ENCODE measurements around the gene KAT2B. TPM values are rescaled to one million over a fixed set of nuclear protein-coding genes. Genes with fewer than 3 reads are reported as not detected.

The KAT2B gene
- total RNA-seq, 1 donor from 2014 or later, result 12.2 TPM

DNA sequence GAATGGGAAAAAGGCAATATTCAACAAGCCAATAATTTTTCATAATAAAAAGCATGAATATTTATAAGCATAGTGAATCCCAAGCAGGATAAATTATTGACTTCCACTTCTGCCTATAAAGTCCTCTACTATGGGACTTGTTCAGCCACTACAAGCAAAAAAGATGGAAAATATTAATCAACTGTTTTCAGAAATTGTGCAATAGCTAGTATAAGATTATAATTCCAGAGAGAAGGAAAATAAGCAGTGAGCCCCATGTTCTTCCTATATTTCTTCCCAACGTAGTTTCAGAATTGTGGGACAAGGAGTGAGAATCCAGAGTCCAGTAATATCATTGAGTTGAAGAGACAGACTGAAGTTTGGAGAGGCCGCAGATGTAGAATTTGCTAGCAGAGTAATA is 121.5 kb downstream of the KAT2B start:
- H3K36me3 Mint-ChIP-seq (ENCODE audit: low read depth), result peaks cover 18% of the 10 kb centered on the region
- no peaks in the 10 kb centered on the region for H3K4me1 Mint-ChIP-seq
- no peak overlapping the region for H3K4me3 Mint-ChIP-seq
- no peak for DNase-seq (ENCODE audit: low read depth, low spot score)
- no peaks in the 10 kb centered on the region for H3K27me3 Mint-ChIP-seq (ENCODE audit: low read depth)
- H3K27ac Mint-ChIP-seq (ENCODE audit: unreplicated experiment), result no peak overlapping the region
- H3K9me3 Mint-ChIP-seq, result no peaks in the 10 kb centered on the region
- TF ChIP-seq, protein P1, sequence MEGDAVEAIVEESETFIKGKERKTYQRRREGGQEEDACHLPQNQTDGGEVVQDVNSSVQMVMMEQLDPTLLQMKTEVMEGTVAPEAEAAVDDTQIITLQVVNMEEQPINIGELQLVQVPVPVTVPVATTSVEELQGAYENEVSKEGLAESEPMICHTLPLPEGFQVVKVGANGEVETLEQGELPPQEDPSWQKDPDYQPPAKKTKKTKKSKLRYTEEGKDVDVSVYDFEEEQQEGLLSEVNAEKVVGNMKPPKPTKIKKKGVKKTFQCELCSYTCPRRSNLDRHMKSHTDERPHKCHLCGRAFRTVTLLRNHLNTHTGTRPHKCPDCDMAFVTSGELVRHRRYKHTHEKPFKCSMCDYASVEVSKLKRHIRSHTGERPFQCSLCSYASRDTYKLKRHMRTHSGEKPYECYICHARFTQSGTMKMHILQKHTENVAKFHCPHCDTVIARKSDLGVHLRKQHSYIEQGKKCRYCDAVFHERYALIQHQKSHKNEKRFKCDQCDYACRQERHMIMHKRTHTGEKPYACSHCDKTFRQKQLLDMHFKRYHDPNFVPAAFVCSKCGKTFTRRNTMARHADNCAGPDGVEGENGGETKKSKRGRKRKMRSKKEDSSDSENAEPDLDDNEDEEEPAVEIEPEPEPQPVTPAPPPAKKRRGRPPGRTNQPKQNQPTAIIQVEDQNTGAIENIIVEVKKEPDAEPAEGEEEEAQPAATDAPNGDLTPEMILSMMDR (conservative IDR thresholded peaks at IDR 0.05), result no peak

DNA sequence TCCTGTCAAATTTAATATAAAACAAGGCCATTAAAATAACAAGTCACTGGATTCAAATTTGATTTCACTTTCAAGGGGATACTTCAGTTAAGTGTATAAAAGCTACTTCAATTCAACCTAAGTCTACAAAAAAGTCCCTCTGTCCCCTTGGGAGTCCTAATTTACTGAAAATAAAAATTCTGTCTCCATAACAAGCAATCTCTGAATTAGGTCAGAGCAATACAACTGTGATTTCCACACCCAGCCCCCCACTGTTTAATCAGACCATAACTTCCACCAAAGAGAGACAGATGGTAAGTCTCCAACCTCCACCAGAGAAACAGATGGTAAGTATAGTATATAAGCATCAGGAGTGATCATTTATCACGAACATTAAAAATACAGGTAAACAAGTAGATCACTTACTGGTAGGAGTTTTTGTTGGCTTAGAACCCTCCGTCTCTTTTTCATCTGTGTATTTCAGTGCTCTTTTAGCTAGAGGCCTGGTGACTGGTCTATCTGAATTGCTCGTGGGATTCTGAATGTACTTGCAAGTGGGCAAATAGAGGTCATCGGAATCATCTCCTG is 133.7 kb downstream of the KAT2B start:
- no peak overlapping the region for H3K27ac Mint-ChIP-seq (ENCODE audit: unreplicated experiment)
- peaks cover 8% of the 10 kb centered on the region for H3K36me3 Mint-ChIP-seq (ENCODE audit: low read depth)

DNA sequence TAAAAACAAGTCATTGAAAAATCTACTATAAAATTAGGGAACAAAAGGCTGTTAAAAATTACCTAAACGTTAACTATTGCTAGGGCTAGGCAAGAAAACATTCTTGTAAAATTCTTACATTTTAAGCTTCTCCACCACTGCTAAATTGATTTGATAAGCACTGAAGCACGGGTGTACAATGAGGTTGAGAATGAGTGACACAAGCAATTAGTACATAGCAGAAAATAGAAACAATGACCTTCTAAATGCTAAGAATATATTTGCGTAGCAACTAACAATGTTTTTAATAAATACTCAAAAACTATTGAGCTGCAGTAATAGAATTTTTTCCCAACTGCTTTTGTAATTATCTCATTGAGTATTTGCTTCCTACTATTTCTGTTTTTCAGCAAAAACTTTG is 141.0 kb downstream of the KAT2B start:
- Mint-ChIP-seq H3K4me3 (no peak overlapping the region), H3K9me3 (no peaks in the 10 kb centered on the region), H3K27ac (ENCODE audit: unreplicated experiment) (no peak overlapping the region), H3K4me1 (no peaks in the 10 kb centered on the region), H3K36me3 (ENCODE audit: low read depth) (peaks cover 13% of the 10 kb centered on the region), H3K27me3 (ENCODE audit: low read depth) (no peaks in the 10 kb centered on the region)
- TF ChIP-seq, protein P1 (conservative IDR thresholded peaks at IDR 0.05), result no peak
- no peak for DNase-seq (ENCODE audit: low read depth, low spot score)

More for the DNA sequence above, 133.7 kb downstream of the KAT2B start:
- no peaks in the 10 kb centered on the region for H3K27me3 Mint-ChIP-seq (ENCODE audit: low read depth)
- H3K4me3 Mint-ChIP-seq, result no peak overlapping the region
- H3K4me1 Mint-ChIP-seq, result no peaks in the 10 kb centered on the region
- DNase-seq (ENCODE audit: low read depth, low spot score), result no peak
- TF ChIP-seq, protein P1 (conservative IDR thresholded peaks at IDR 0.05), result no peak
- no peaks in the 10 kb centered on the region for H3K9me3 Mint-ChIP-seq

DNA sequence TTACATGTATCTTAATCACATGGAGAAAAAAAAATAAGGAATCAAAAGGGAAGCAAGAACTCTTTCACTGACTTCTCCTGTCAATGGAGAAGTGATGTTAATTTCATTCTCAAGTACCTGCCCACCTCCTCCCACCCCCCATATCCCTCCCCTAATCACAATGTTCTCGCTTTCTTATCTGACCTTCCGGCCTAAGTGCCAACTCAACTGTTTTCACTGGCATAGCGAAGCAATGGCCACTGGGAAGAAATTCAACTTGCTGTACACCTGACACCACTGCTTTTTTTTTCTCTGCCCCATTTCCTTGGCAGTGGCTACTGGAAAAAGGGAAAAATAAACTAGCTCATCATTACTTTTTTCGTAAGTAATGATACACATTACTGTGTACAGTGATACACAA is 142.0 kb downstream of the KAT2B start:
- TF ChIP-seq, protein P1 (conservative IDR thresholded peaks at IDR 0.05), result no peak
- Mint-ChIP-seq H3K4me3 (peak overlapping the region; percentile 3), H3K27me3 (ENCODE audit: low read depth) (no peaks in the 10 kb centered on the region), H3K27ac (ENCODE audit: unreplicated experiment) (no peak overlapping the region), H3K4me1 (no peaks in the 10 kb centered on the region), H3K36me3 (ENCODE audit: low read depth) (peaks cover 13% of the 10 kb centered on the region), H3K9me3 (no peaks in the 10 kb centered on the region)
- no peak for DNase-seq (ENCODE audit: low read depth, low spot score)

DNA sequence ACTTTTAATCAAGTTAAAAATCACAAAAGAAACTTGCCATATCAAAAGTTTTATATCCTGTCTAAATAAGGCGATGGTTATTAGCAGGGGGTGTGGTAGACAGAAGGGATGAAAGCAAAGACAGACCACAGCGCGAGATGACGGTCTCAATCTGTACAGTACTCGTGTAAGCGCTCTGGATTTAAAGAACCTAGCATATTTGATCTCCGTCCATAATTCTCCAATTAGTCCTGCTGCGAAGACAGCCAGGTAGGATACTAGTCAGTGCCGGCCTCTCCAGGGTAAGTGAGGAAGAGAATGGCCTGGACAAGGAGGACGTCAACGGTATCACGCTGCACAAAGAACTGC is 145.1 kb downstream of the KAT2B start:
- no peak for DNase-seq (ENCODE audit: low read depth, low spot score)
- H3K36me3 Mint-ChIP-seq (ENCODE audit: low read depth), result peaks cover 5% of the 10 kb centered on the region
- no peak overlapping the region for H3K4me3 Mint-ChIP-seq
- no peaks in the 10 kb centered on the region for H3K9me3 Mint-ChIP-seq
- no peaks in the 10 kb centered on the region for H3K4me1 Mint-ChIP-seq
- TF ChIP-seq, protein P1 (conservative IDR thresholded peaks at IDR 0.05), result no peak
- no peak overlapping the region for H3K27ac Mint-ChIP-seq (ENCODE audit: unreplicated experiment)
- no peaks in the 10 kb centered on the region for H3K27me3 Mint-ChIP-seq (ENCODE audit: low read depth)
